Keratinocyte (primary cell): ENCODE data around the gene WDR17. TPM values are rescaled to one million over a fixed set of nuclear protein-coding genes. Genes with fewer than 3 reads are reported as not detected.

Source experiments
- DNase-seq: peaks from one replicate; pipeline ENCODE4 v3.0.0-alpha.2; 2011; ENCODE audit warnings: low read depth, missing footprints, low spot score
- FAIRE-seq: peaks from 2 replicates; lab custom pipeline; 2011; peaks lifted over from hg19 to GRCh38; lab: Jason Lieb, UNC
- H2AFZ ChIP-seq: 2 replicates; pipeline ENCODE4 v1.6.0; 2012; ENCODE audit warnings: low read length, control low read depth, inconsistent platforms; ENCODE audit not compliant: control insufficient read depth
- H3K27ac ChIP-seq: 2 replicates; pipeline ENCODE4 v1.5.1; 2011; ENCODE audit warnings: low read length; ENCODE audit not compliant: control insufficient read depth, insufficient read depth
- H3K27me3 ChIP-seq: 3 replicates; pipeline ENCODE4 v1.6.0; 2011; ENCODE audit warnings: low read length; ENCODE audit not compliant: control insufficient read depth, insufficient read depth; ENCODE audit errors: extremely low read depth
- H3K36me3 ChIP-seq, 2 experiments: 2 replicates in 1 of 2; 3 replicates in 1 of 2; pipeline ENCODE4 v1.5.1; 2011; ENCODE audit warnings: low read length in 2 of 2, mild to moderate bottlenecking in 1 of 2; ENCODE audit not compliant: control insufficient read depth in 2 of 2, insufficient read depth in 2 of 2; ENCODE audit errors: extremely low read depth in 1 of 2
- H3K4me1 ChIP-seq: 3 replicates; pipeline ENCODE4 v1.5.1; 2011; ENCODE audit warnings: low read length; ENCODE audit not compliant: control insufficient read depth, insufficient read depth; ENCODE audit errors: extremely low read depth
- H3K4me2 ChIP-seq: 3 replicates; pipeline ENCODE4 v1.6.0; 2011; ENCODE audit warnings: low read depth, low read length; ENCODE audit not compliant: control insufficient read depth, insufficient read depth; ENCODE audit errors: extremely low read depth
- H3K4me3 ChIP-seq, 3 experiments: fragments of 200-600 bp in 1 of 3; sonication (generic) in 1 of 3; 2 replicates in 2 of 3; 3 replicates in 1 of 3; pipeline ENCODE4 v1.5.1; 2011 to 2016; ENCODE audit warnings: low read length in 3 of 3, mild to moderate bottlenecking in 3 of 3, control low read depth in 2 of 3, inconsistent platforms in 1 of 3, low read depth in 1 of 3, mixed read lengths in 1 of 3, mixed run types in 1 of 3, moderate library complexity in 1 of 3; ENCODE audit not compliant: control insufficient read depth in 2 of 3, insufficient read depth in 2 of 3; ENCODE audit errors: extremely low read depth in 1 of 3
- H3K79me2 ChIP-seq: 2 replicates; pipeline ENCODE4 v1.6.0; 2012; ENCODE audit warnings: low read length; ENCODE audit not compliant: control insufficient read depth, insufficient read depth
- H3K9ac ChIP-seq: 3 replicates; pipeline ENCODE4 v1.6.0; 2011; ENCODE audit warnings: low read length; ENCODE audit not compliant: control insufficient read depth, insufficient read depth; ENCODE audit errors: extremely low read depth
- H3K9me1 ChIP-seq: 3 replicates; pipeline ENCODE4 v1.6.0; 2011; ENCODE audit warnings: low read length; ENCODE audit not compliant: control insufficient read depth, insufficient read depth; ENCODE audit errors: extremely low read depth
- H3K9me3 ChIP-seq: 2 replicates; pipeline ENCODE4 v1.5.1; 2012; ENCODE audit warnings: low read depth, low read length; ENCODE audit not compliant: control insufficient read depth
- H4K20me1 ChIP-seq: 3 replicates; pipeline ENCODE4 v1.6.0; 2011; ENCODE audit warnings: low read length; ENCODE audit not compliant: control insufficient read depth, insufficient read depth; ENCODE audit errors: extremely low read depth
- CTCF ChIP-seq, 3 experiments: IDR thresholded peaks in 1 of 3; conservative IDR thresholded peaks in 1 of 3; optimal IDR thresholded peaks in 1 of 3; 2 replicates in 2 of 3; 3 replicates in 1 of 3; pipeline versions ENCODE3 to v1.5.1; 2011; ENCODE audit warnings: low read length in 3 of 3, mild to moderate bottlenecking in 3 of 3, moderate library complexity in 2 of 3, control low read depth in 1 of 3, inconsistent platforms in 1 of 3; ENCODE audit not compliant: insufficient read depth in 2 of 3; ENCODE audit errors: extremely low read depth in 1 of 3
- EZH2 ChIP-seq: IDR thresholded peaks from one replicate; pipeline ENCODE4 v1.6.1; 2012; ENCODE audit warnings: inconsistent platforms, mild to moderate bottlenecking, low read length, moderate library complexity
- dilution Hi-C: fragments of 300-500 bp; cut with MboI; formaldehyde crosslinking; loops from one replicate; pipeline ENCODE4 v1.7.0; 2020; ENCODE audit warnings: low sequenced_read_pairs; ENCODE audit not compliant: extremely low pct_ligation_motif_present
- polyA plus RNA-seq, 5 experiments: library from polyadenylated mRNA; depleted of rRNA in 3 of 5; stranded (reverse) in 3 of 5; stranded (forward) in 1 of 5; unstranded in 1 of 5; fragments of >200 nt; gene quantifications; 1 replicate in 1 of 5; 2 replicates in 3 of 5; 3 replicates in 1 of 5; pipeline versions ENCODE4 v1.2.1 to v1.2.3, GENCODE V29; 2011 to 2012; ENCODE audit warnings: missing spikeins in 2 of 5, low read depth in 1 of 5, low replicate concordance in 1 of 5

The WDR17 gene
- polyA plus RNA-seq, 1 donor (not counting 4 experiments of a cell fraction or from before 2014, with no cell fraction given), result 1.1 TPM

- no peak for FAIRE-seq
- dilution Hi-C loops, result no loop called here
- H3K36me3 ChIP-seq, result no peaks in the 10 kb centered on the region
Measured at GRCh38 chr4:176054942-176055341, 10.7 kb upstream of the WDR17 start.

GRCh38 chr4:176063718-176064117, 1.9 kb upstream of the WDR17 start:
- Histone ChIP-seq H3K4me1 (peaks cover 4% of the 10 kb centered on the region), H3K36me3 (no peaks in the 10 kb centered on the region)
- FAIRE-seq, result no peak

More at GRCh38 chr4:176054942-176055341, 10.7 kb upstream of the WDR17 start:
- Histone ChIP-seq H3K9ac (no peak overlapping the region), H3K79me2 (no peaks in the 10 kb centered on the region), H3K4me3 (no peak overlapping the region), H3K4me2 (no peak overlapping the region), H3K9me1 (no peaks in the 10 kb centered on the region), H3K4me1 (no peaks in the 10 kb centered on the region), H2AFZ (no peak overlapping the region), H3K9me3 (no peaks in the 10 kb centered on the region), H3K27me3 (no peaks in the 10 kb centered on the region), H4K20me1 (no peaks in the 10 kb centered on the region), H3K27ac (no peak overlapping the region)
- DNase-seq, result no peak
- TF ChIP-seq CTCF (optimal IDR thresholded peaks at IDR 0.05 in 1 of 3, IDR thresholded peaks at IDR 0.05 in 1 of 3, conservative IDR thresholded peaks at IDR 0.05 in 1 of 3; ENCODE audit: extremely low read depth in 1 of 3, insufficient read depth in 2 of 3, low read length in 3 of 3) (no peak), EZH2 (no peak)

More at GRCh38 chr4:176063718-176064117, 1.9 kb upstream of the WDR17 start:
- no peak overlapping the region for H3K4me2 ChIP-seq
- H4K20me1 ChIP-seq, result no peaks in the 10 kb centered on the region
- H3K9me3 ChIP-seq, result no peaks in the 10 kb centered on the region
- H2AFZ ChIP-seq, result no peak overlapping the region
- H3K9me1 ChIP-seq, result no peaks in the 10 kb centered on the region
- H3K9ac ChIP-seq, result no peak overlapping the region
- H3K4me3 ChIP-seq, result no peak overlapping the region
- no peak for DNase-seq
- no peak for TF ChIP-seq CTCF (optimal IDR thresholded peaks at IDR 0.05 in 1 of 3, IDR thresholded peaks at IDR 0.05 in 1 of 3, conservative IDR thresholded peaks at IDR 0.05 in 1 of 3; ENCODE audit: extremely low read depth in 1 of 3, insufficient read depth in 2 of 3, low read length in 3 of 3)
- no peak for TF ChIP-seq EZH2
- no peak overlapping the region for H3K27ac ChIP-seq
- H3K27me3 ChIP-seq, result no peaks in the 10 kb centered on the region
- dilution Hi-C loops, result no loop called here
- no peaks in the 10 kb centered on the region for H3K79me2 ChIP-seq
